Dendritic cell treated with granulocyte-macrophage colony-stimulating factor and Interleukin-4, amounts not matched to agents 40 ng/mL and 50 ng/mL, for 4 days (primary cell): Measurements from ENCODE around the gene BACH1.
"Not testable (repeated sequence)": the region's sequence is repeated elsewhere in the genome, so short reads cannot be mapped to it uniquely, and the experiment has no call there.

Experiments used
- H3K27ac Mint-ChIP-seq: one replicate; pipeline ENCODE4 v1.8.0; 2022; ENCODE audit warnings: mild to moderate bottlenecking, mixed read lengths
- H3K27me3 Mint-ChIP-seq: one replicate; pipeline ENCODE4 v1.8.0; 2022; ENCODE audit warnings: mild to moderate bottlenecking, mixed read lengths
- H3K36me3 Mint-ChIP-seq: one replicate; pipeline ENCODE4 v1.8.0; 2022; ENCODE audit warnings: low read depth, mixed read lengths
- H3K4me1 Mint-ChIP-seq: one replicate; pipeline ENCODE4 v1.8.0; 2022; ENCODE audit warnings: low read depth, mixed read lengths
- H3K4me3 Mint-ChIP-seq: one replicate; pipeline ENCODE4 v1.8.0; 2022; ENCODE audit warnings: mild to moderate bottlenecking, moderate library complexity, mixed read lengths
- H3K9me3 Mint-ChIP-seq: one replicate; pipeline ENCODE4 v1.8.0; 2022; ENCODE audit warnings: mixed read lengths
- intact Hi-C: fragments of 100-400 bp; cut with micrococcal nuclease; formaldehyde crosslinking; loops from one replicate; pipeline ENCODE4 v1.15.0; 2022

Gene BACH1

DNA sequence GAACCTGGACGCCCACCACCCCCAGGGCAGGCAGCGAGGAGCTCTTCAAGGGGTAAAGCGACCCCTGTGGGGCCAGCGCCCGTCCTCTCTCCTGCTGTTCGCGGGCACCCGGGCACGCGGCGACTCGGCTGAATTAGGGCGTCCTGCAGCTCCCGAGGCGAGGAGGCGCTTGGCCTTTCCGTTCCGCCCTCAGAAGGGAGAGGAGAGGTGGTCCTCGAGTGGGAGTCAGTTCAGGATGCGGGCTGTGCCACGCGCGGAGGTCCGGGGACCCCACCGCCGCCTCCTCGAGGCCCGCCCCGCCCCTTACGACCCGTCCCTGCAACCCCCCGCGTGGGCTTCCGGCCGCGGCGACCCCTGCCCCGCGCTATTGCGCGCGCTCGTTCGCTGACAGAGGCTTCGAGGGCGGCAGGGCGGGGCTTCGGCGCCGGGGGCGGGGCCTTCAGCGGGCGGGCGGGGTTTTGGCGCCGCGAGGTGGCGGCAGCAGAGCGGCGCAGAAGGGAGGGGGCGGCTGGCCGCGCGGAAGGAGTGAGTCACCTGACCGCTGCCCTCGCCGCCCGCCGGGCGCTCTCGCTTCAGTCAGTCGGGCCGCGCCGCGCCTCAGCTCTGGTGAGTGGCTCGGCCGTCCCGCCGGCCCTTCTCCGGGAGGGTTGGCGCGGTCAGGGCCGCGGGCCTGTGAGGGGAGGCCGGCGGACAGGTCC lies at the start of gene BACH1:
Gene BACH1, plus strand, starts transcription at position 575 of the 698 bp plus-strand sequence. CDS start 22,359 bp downstream, outside the sequence.
- intact Hi-C loops = loop anchor here (1.0 to 5.0 kb wide), 3 partner anchors 102 to 221 kb away; no protein-coding TSS in a partner anchor
- Mint-ChIP-seq H3K27ac (peak within 1 kb of the TSS; percentile 97), H3K4me1 (peaks cover 61% of the 10 kb centered on the region)

DNA sequence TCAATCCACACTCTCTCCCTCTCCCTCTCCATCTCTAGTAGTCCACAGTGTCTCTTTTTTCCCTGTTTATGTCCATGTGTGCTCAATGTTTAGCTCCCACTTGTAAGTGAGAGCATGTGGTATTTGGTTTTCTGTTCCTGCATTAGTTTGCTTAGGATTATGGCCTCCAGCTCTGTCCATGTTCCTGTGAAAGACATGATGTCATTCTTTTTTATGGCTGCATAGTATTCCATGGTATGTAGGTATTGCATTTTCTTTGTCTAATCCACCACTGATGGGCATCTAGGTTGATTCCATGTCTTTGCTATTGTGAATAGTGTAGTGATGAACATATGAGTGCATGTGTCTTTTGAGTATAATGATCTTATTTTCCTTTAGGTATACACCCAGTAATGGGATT lies 49.4 kb upstream of the BACH1 start:
- Mint-ChIP-seq H3K36me3 (peaks cover 15% of the 10 kb centered on the region), H3K9me3 (peaks cover 26% of the 10 kb centered on the region), H3K4me1 (peaks cover 29% of the 10 kb centered on the region)
- H3K27me3 Mint-ChIP-seq, intact Hi-C loops, H3K4me3 Mint-ChIP-seq, H3K27ac Mint-ChIP-seq: not testable (repeated sequence)

More for the DNA sequence above, at the start of gene BACH1:
- Mint-ChIP-seq H3K36me3 (peaks cover 16% of the 10 kb centered on the region), H3K27me3 (no peaks in the 10 kb centered on the region), H3K9me3 (no peaks in the 10 kb centered on the region), H3K4me3 (peak within 1 kb of the TSS; percentile 90)

DNA sequence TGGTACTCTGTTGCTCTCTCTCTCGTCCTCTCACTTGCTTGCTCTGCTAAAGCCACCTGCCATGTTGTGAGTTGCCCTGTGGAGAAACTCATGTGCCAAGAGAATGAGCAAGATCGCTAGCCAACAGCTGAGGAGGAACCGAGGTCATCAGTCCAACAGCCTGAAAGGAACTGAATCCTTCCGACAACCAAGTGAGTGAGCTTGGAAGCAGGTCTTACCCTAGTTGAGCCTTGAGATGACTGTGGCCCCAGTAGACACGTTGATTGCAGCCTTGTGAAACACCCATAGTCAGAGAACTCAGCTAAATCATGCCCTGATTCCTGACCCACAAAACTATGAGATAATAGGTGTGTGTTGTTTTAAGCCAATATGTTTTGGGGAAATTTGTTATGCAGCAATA lies 48.1 kb upstream of the BACH1 start:
- H3K36me3 Mint-ChIP-seq = peaks cover 18% of the 10 kb centered on the region
- H3K4me3 Mint-ChIP-seq = no peak overlapping the region
- H3K27ac Mint-ChIP-seq = peak overlapping the region; percentile 19
- peaks cover 20% of the 10 kb centered on the region for H3K4me1 Mint-ChIP-seq
- intact Hi-C loops = no loop called here
- H3K9me3 Mint-ChIP-seq = peaks cover 28% of the 10 kb centered on the region
- no peaks in the 10 kb centered on the region for H3K27me3 Mint-ChIP-seq

DNA sequence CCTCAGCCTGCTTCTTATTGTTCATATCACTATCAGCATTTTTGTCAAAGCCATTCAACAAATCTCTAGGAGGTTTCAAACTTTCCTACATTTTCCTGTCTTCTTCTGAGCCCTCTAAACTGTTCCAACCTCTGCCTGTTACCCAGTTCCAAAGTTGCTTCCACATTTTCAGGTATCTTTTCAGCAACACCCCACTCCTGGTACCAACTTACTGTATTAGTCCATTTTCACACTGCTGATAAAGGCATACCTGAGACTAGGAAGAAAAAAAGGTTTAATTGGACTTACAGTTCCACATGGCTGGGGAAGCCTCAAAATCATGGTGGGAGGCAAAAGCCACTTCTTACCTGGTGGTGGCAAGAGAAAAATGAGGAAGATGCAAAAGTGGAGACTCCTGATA lies 44.9 kb upstream of the BACH1 start:
- H3K36me3 Mint-ChIP-seq = peaks cover 18% of the 10 kb centered on the region
- H3K27ac Mint-ChIP-seq, H3K4me3 Mint-ChIP-seq, intact Hi-C loops, H3K27me3 Mint-ChIP-seq: not testable (repeated sequence)
- H3K9me3 Mint-ChIP-seq = peaks cover 27% of the 10 kb centered on the region
- peaks cover 37% of the 10 kb centered on the region for H3K4me1 Mint-ChIP-seq

DNA sequence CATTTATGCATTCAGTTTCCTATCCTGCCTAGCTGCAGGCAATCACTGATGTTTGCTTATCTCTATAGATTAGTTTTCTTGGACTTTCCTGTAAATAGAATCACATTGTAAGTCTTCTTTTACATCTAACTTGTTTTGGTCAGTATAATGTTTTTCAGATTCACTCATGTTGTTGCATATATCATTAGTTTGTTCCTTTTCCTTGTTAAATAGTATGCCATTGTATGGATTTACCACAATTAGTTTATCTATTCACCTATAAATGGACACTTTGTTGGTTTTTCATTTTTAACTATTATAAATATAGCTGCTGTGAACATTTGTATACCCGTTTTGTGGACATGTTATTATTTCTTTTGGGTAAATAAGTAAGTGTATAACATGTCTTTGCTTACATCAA lies 44.2 kb upstream of the BACH1 start:
- Mint-ChIP-seq H3K27ac (no peak overlapping the region), H3K4me3 (no peak overlapping the region), H3K4me1 (peaks cover 31% of the 10 kb centered on the region), H3K9me3 (peaks cover 21% of the 10 kb centered on the region), H3K27me3 (no peaks in the 10 kb centered on the region), H3K36me3 (peaks cover 18% of the 10 kb centered on the region)
- intact Hi-C loops = no loop called here

DNA sequence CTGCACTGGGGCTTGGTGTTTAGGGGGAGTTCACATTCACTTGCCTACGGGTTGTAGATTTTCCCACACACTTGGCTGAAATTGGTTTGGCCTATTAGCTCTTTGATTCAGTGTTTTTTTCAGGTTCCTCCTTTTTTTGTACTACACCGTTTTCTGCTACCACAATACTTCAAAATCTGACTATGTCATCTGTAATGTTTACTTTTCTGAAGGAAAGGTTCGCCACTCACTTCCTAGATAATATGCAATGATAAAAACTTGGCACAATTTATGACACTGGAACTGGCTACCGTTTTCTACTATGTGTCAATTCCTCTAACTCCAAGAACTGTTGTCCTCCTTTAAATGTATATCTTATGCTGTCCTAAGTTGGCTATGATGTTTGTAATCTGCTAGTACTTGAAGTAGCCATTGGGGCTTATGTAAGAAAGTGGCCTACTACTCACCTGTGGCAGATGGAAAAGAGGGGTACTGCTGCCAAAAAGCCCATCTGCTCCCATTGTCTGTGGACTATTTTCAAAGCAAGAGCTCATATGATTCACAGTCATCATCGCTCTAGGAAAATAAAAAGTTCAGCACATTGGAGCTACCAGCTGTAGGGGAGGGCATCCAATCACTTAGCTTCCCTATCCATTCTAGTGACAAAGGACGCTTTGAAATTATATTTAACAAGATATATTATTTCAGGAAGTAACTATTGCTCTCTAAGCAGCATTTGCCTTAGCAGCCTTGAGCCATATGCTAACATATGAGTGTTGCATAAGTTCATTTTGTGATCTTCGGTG lies 42.4 kb upstream of the BACH1 start:
- H3K4me3 Mint-ChIP-seq = no peak overlapping the region
- H3K4me1 Mint-ChIP-seq = peaks cover 25% of the 10 kb centered on the region
- peaks cover 18% of the 10 kb centered on the region for H3K36me3 Mint-ChIP-seq
- intact Hi-C loops = no loop called here
- peaks cover 1% of the 10 kb centered on the region for H3K27me3 Mint-ChIP-seq
- peak overlapping the region; percentile 82 for H3K27ac Mint-ChIP-seq
- H3K9me3 Mint-ChIP-seq = peaks cover 20% of the 10 kb centered on the region

DNA sequence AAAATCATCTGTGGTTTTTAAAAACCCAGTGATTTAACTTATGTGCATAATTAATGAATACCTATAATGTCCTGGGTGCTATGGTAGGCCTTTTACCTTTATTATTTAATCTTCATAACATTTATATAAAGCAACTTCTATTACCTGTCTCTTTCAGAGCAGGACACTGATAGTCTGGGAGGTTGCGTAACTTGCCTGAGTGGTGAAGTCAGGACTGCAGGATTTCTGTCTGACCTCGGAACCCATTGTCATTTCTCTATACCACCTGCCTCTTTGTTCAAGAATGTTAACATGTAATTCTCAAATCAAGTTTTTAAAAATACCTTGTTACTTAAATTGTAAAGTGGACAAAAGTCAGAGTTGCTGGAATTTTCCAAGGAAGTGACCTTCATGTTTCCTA lies 41.0 kb upstream of the BACH1 start:
- Mint-ChIP-seq H3K36me3 (peaks cover 18% of the 10 kb centered on the region), H3K27ac (no peak overlapping the region), H3K9me3 (peaks cover 18% of the 10 kb centered on the region), H3K4me1 (peaks cover 25% of the 10 kb centered on the region), H3K4me3 (no peak overlapping the region), H3K27me3 (peaks cover 2% of the 10 kb centered on the region)
- intact Hi-C loops = no loop called here

DNA sequence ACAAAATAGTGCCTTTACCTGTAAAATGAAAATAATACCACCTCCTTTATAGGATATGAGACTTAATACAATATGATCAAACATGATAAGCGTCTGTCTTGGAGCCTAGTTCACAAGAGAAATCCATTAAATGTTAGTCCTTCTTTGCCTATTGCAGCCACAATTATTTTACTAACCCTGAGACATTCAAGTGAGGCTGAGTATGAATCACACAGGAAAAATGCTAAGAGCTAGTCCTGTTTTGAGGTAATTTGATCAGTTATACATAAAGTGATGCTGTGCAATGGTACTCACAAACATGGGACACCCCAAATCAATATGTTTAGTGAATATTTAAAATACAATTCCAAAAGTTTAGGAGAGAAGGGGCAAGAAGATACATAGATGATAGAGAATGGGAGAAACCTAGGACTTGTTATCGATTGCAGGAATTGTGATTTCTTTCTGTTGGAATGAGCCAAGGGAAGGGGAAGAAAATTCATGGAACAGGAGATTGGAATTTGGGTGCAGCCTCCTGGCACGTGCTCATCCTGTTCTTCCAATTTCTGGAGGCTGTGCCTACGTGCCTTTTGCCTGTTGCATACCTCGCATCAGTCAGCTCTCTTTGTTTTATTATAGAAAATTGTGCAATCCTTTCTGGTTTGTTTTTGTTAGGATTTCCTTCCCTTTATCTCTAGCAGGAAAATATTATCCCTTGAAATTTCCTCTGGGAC lies 39.9 kb upstream of the BACH1 start:
- Mint-ChIP-seq H3K9me3 (peaks cover 7% of the 10 kb centered on the region), H3K36me3 (peaks cover 8% of the 10 kb centered on the region), H3K27ac (no peak overlapping the region), H3K4me1 (peaks cover 25% of the 10 kb centered on the region), H3K27me3 (peaks cover 2% of the 10 kb centered on the region), H3K4me3 (no peak overlapping the region)
- intact Hi-C loops = no loop called here

DNA sequence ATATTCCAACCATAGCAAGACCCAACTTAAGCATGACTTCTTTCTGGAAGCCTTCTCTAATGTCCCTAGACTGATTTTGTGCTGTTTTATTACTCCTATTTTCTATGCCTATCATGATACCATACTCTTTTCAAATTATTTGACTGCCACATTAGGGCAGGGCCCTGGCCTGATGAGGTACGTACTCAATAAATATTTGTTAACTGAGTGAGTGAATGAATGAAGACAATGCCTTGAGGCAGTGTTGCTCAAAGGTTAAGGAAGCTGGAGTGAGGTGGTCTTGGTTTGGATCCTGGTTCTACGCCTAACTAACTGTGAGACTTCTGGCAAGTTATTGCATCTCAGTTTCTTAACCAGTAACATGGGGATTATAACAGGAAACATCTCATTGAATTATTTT lies 38.3 kb upstream of the BACH1 start:
- H3K36me3 Mint-ChIP-seq = no peaks in the 10 kb centered on the region
- H3K4me1 Mint-ChIP-seq = peaks cover 25% of the 10 kb centered on the region
- H3K9me3 Mint-ChIP-seq = no peaks in the 10 kb centered on the region
- peaks cover 2% of the 10 kb centered on the region for H3K27me3 Mint-ChIP-seq
- intact Hi-C loops = no loop called here
- no peak overlapping the region for H3K27ac Mint-ChIP-seq
- no peak overlapping the region for H3K4me3 Mint-ChIP-seq

DNA sequence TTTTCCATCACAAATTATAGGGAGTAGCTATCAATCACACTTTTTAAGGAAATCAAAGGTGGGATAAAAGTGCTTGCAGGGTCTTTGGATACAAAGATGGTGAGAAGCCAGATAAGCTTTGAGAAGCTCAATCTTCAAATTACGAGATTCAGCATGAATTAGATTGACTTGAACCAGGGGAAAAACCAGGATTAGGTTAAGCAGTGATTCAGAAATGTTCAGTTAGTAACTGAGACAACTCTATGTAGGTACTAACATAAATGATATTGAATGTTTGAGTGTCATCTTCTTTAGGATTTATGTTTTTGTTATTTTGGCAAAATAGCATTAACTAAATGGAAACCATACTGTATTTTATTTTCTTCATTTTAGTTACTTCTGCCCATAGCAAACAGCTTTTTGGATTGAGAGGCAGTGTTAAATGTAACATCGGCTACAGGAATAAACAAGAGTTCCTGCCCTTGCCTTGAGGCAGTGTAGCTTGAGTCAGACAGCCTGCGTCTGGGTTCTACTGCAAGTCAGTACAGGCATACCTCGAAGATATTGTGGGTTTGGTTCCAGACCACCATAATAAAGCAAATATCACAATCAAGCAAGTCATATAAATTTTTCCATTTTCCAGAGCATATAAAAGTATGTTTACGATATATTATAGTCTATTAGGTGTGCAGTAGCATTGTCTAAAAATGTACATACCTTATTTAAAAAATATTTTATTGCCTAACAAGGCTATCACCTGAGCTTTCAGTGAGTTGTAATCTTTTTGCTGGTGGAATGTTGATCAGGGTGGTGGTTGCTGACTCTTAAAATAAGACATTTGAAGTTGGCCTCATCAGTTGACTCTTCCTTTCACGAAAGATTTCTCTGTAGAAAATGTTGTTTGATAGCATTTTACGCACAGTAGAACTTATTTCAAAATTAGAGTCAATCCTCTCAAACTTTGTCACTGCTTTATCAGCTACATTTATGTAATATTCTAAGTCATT lies 36.9 kb upstream of the BACH1 start:
- peaks cover 11% of the 10 kb centered on the region for H3K4me1 Mint-ChIP-seq
- intact Hi-C loops = no loop called here
- H3K27me3 Mint-ChIP-seq = peaks cover 2% of the 10 kb centered on the region
- H3K27ac Mint-ChIP-seq = no peak overlapping the region
- H3K9me3 Mint-ChIP-seq = no peaks in the 10 kb centered on the region
- H3K36me3 Mint-ChIP-seq = no peaks in the 10 kb centered on the region
- no peak overlapping the region for H3K4me3 Mint-ChIP-seq

DNA sequence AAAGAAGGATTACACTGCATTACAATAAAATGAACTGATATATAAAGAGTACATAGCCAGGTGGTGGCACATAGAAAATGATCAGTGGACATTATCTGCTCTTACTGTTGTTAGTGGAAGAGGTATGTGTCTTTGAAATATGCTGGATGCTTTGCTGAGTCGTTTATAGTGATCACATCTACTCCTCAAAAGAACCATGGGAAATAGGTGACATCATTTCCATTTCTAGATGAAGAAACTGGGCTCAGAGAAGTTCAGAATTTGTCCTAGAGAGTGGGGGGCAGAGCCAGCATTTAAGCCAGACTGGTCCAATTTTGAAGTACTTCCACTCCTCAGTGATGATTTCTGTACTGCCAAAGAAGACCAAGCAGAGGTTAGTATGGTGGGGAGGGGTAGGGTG lies 34.0 kb upstream of the BACH1 start:
- Mint-ChIP-seq H3K27me3 (peaks cover 2% of the 10 kb centered on the region), H3K4me3 (no peak overlapping the region), H3K27ac (no peak overlapping the region), H3K9me3 (no peaks in the 10 kb centered on the region), H3K4me1 (peaks cover 4% of the 10 kb centered on the region), H3K36me3 (no peaks in the 10 kb centered on the region)
- intact Hi-C loops = no loop called here

DNA sequence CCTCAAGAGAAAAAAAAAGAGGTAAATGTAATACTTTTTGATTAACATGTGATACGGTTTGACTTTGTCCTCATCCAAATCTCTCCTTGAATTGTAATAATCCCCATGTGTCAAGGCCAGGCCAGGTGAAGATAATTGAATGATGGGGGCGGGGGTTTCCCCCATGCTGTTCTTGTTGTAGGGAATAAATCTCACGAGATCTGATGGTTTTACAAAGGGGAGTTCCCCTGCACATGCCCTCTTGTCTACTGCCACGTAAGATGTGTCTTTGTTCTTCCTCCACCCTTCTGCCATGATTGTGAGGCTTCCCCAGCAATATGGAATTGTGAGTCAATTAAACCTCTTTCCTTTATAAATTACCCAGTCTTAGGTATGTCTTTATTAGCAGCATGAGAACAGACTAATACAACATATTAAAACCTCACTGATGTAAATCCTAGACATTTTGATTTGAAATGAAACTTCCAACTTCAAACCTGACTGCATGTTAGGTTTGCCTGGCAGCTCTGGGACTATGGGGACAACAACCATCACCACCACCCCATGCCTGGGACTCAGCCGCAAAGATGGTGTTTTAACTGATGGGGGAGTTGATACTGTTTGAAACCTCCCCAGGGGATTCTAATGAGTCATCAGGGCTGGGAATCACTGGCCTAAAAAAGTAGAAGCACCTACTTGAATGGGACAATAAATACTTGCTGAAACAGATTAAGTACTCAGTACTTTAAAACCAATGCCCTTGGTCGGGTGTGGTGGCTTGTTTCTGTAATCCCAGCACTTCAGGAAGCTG lies 32.8 kb upstream of the BACH1 start:
- intact Hi-C loops = no loop called here
- Mint-ChIP-seq H3K4me3 (no peak overlapping the region), H3K4me1 (peaks cover 5% of the 10 kb centered on the region), H3K36me3 (no peaks in the 10 kb centered on the region), H3K27me3 (peaks cover 2% of the 10 kb centered on the region), H3K9me3 (no peaks in the 10 kb centered on the region), H3K27ac (no peak overlapping the region)

DNA sequence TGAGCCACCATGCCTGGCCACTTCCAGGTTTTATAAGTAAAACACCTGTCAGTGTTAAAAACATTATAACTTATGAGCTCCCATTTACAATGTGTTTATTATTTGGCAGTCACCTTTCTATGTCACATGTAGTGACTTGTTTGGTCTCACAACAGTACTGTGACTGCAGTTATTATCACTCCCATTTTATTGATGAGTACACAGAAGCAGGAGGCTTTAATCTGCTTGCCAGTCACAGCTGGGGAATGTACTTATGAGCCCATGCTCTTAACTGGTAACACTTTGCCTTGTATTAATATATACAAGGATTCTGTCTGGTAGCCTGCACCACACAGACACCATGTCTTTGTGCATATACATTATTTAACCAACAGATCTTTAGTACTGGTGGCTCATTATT lies 31.1 kb upstream of the BACH1 start:
- intact Hi-C loops = no loop called here
- Mint-ChIP-seq H3K4me3 (no peak overlapping the region), H3K9me3 (no peaks in the 10 kb centered on the region), H3K4me1 (peaks cover 12% of the 10 kb centered on the region), H3K27ac (no peak overlapping the region), H3K36me3 (no peaks in the 10 kb centered on the region), H3K27me3 (no peaks in the 10 kb centered on the region)
